Measurements from ENCODE around the gene MED12L.
A peak's percentile ranks its signal among the peaks of the same experiment; 100 is the strongest.

Gene MED12L

GRCh38 chr3:151087648-151088047 is 2.2 kb downstream of the MED12L start:
- peak; percentile 11 for DNase-seq

GRCh38 chr3:151091685-151092345 is 6.4 kb downstream of the MED12L start:
- DNase-seq: no peak

GRCh38 chr3:151093148-151093547 is 7.7 kb downstream of the MED12L start:
- DNase-seq: no peak

GRCh38 chr3:151093905-151094304 is 8.4 kb downstream of the MED12L start:
- DNase-seq: no peak

- no peak for DNase-seq
Observed at GRCh38 chr3:151096716-151097115, 11.3 kb downstream of the MED12L start.

GRCh38 chr3:151100076-151100475 is 14.6 kb downstream of the MED12L start:
- DNase-seq: no peak

GRCh38 chr3:151101270-151101969 is 16.0 kb downstream of the MED12L start:
- DNase-seq: no peak

GRCh38 chr3:151106311-151106710 is 20.8 kb downstream of the MED12L start:
- DNase-seq: no peak

GRCh38 chr3:151107177-151107576 is 21.7 kb downstream of the MED12L start:
- no peak for DNase-seq

GRCh38 chr3:151107701-151108100 is 22.2 kb downstream of the MED12L start:
- no peak for DNase-seq

- DNase-seq: no peak
Observed at GRCh38 chr3:151109286-151109800, 23.9 kb downstream of the MED12L start.

GRCh38 chr3:151112731-151113130 is 27.3 kb downstream of the MED12L start:
- no peak for DNase-seq

- DNase-seq: no peak
Observed at GRCh38 chr3:151113343-151113742, 27.9 kb downstream of the MED12L start.

- DNase-seq: no peak
Observed at GRCh38 chr3:151117047-151117446, 31.6 kb downstream of the MED12L start.

GRCh38 chr3:151119188-151119587 is 33.7 kb downstream of the MED12L start:
- no peak for DNase-seq

GRCh38 chr3:151120409-151120808 is 34.9 kb downstream of the MED12L start:
- no peak for DNase-seq

- DNase-seq: no peak
Observed at GRCh38 chr3:151121016-151121415, 35.6 kb downstream of the MED12L start.

GRCh38 chr3:151123827-151124226 is 38.4 kb downstream of the MED12L start:
- DNase-seq: no peak

GRCh38 chr3:151124476-151124875 is 39.0 kb downstream of the MED12L start:
- no peak for DNase-seq

- no peak for DNase-seq
Observed at GRCh38 chr3:151130428-151130827, 45.0 kb downstream of the MED12L start.

GRCh38 chr3:151133175-151133574 is 47.7 kb downstream of the MED12L start:
- no peak for DNase-seq

GRCh38 chr3:151133917-151134450 is 48.5 kb downstream of the MED12L start:
- no peak for DNase-seq

- DNase-seq: no peak
Observed at GRCh38 chr3:151135541-151136337, 50.3 kb downstream of the MED12L start.
